HCT116 (cell line): ENCODE results near the gene MAP3K5.

Experiments used
- ELF1 ChIP-seq: IDR thresholded peaks from 2 replicates; pipeline ENCODE4 v1.6.1; 2012; ENCODE audit warnings: low read depth, borderline replicate concordance
- EZH2 ChIP-seq: fragments of 200-600 bp; sonication (generic); IDR thresholded peaks from 2 replicates; pipeline ENCODE4 v1.6.1; 2017; ENCODE audit warnings: antibody characterized with exemption, mixed run types
- MAX ChIP-seq: IDR thresholded peaks from 2 replicates; pipeline ENCODE4 v1.6.1; 2012
- POLR2A ChIP-seq: IDR thresholded peaks from 2 replicates; pipeline ENCODE4 v1.7.0; 2011; ENCODE audit warnings: borderline replicate concordance; ENCODE audit not compliant: insufficient read depth, insufficient read length; ENCODE audit errors: extremely low read depth
- POLR2AphosphoS5 ChIP-seq: IDR thresholded peaks from 2 replicates; pipeline ENCODE4 v1.6.1; 2011; ENCODE audit warnings: mild to moderate bottlenecking, low read depth, low read length, moderate library complexity
- RAD21 ChIP-seq: IDR thresholded peaks from 2 replicates; pipeline ENCODE4 v1.6.1; 2012; ENCODE audit warnings: low read depth, mild to moderate bottlenecking
- SIN3A ChIP-seq: IDR thresholded peaks from 2 replicates; pipeline ENCODE4 v1.6.1; 2012; ENCODE audit warnings: low read depth
- SRF ChIP-seq: IDR thresholded peaks from 2 replicates; pipeline ENCODE4 v1.6.1; 2012; ENCODE audit warnings: low read depth
- TF ChIP-seq, protein P1 (sequence below), 3 experiments: fragments of 200-600 bp in 1 of 3; sonication (generic) in 1 of 3; IDR thresholded peaks in 2 of 3; conservative IDR thresholded peaks in 1 of 3; 2 replicates each; pipeline ENCODE4 v1.5.1; 2012 to 2017; ENCODE audit warnings: low read depth in 2 of 3, low read length in 2 of 3, antibody characterized with exemption in 1 of 3, borderline replicate concordance in 1 of 3, control low read depth in 1 of 3, mild to moderate bottlenecking in 1 of 3, mixed read lengths in 1 of 3, mixed run types in 1 of 3, moderate library complexity in 1 of 3; ENCODE audit not compliant: insufficient read depth in 1 of 3
- TF ChIP-seq, protein P2 (sequence below): IDR thresholded peaks from 2 replicates; pipeline ENCODE4 v1.6.1; 2011; ENCODE audit warnings: mild to moderate bottlenecking, low read length, moderate library complexity; ENCODE audit not compliant: insufficient replicate concordance; ENCODE audit errors: extremely low read depth

GRCh38 chr6:136613477-136613876 lies 178.8 kb downstream of the MAP3K5 start:
- TF ChIP-seq, protein P1, sequence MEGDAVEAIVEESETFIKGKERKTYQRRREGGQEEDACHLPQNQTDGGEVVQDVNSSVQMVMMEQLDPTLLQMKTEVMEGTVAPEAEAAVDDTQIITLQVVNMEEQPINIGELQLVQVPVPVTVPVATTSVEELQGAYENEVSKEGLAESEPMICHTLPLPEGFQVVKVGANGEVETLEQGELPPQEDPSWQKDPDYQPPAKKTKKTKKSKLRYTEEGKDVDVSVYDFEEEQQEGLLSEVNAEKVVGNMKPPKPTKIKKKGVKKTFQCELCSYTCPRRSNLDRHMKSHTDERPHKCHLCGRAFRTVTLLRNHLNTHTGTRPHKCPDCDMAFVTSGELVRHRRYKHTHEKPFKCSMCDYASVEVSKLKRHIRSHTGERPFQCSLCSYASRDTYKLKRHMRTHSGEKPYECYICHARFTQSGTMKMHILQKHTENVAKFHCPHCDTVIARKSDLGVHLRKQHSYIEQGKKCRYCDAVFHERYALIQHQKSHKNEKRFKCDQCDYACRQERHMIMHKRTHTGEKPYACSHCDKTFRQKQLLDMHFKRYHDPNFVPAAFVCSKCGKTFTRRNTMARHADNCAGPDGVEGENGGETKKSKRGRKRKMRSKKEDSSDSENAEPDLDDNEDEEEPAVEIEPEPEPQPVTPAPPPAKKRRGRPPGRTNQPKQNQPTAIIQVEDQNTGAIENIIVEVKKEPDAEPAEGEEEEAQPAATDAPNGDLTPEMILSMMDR (IDR thresholded peaks at IDR 0.05 in 2 of 3, conservative IDR thresholded peaks at IDR 0.05 in 1 of 3; ENCODE audit: borderline replicate concordance in 1 of 3, insufficient read depth in 1 of 3, low read depth in 2 of 3, low read length in 2 of 3): no peak
- no peak for TF ChIP-seq SIN3A
- TF ChIP-seq EZH2: no peak
- TF ChIP-seq SRF: no peak
- TF ChIP-seq POLR2A: no peak
- TF ChIP-seq POLR2AphosphoS5: no peak
- TF ChIP-seq MAX: no peak
- TF ChIP-seq, protein P2, sequence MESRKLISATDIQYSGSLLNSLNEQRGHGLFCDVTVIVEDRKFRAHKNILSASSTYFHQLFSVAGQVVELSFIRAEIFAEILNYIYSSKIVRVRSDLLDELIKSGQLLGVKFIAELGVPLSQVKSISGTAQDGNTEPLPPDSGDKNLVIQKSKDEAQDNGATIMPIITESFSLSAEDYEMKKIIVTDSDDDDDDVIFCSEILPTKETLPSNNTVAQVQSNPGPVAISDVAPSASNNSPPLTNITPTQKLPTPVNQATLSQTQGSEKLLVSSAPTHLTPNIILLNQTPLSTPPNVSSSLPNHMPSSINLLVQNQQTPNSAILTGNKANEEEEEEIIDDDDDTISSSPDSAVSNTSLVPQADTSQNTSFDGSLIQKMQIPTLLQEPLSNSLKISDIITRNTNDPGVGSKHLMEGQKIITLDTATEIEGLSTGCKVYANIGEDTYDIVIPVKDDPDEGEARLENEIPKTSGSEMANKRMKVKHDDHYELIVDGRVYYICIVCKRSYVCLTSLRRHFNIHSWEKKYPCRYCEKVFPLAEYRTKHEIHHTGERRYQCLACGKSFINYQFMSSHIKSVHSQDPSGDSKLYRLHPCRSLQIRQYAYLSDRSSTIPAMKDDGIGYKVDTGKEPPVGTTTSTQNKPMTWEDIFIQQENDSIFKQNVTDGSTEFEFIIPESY: no peak
- TF ChIP-seq RAD21: no peak
- TF ChIP-seq ELF1: no peak
